HL-60 (cell line): Measurements from ENCODE around the gene TP53TG5.

ENCODE experiments used
- DNase-seq, 2 experiments: peaks; one replicate each; pipeline ENCODE4 v3.0.0-alpha.2; 2010 to 2020; ENCODE audit warnings: low read depth in 1 of 2, low spot score in 1 of 2
- H3K27ac ChIP-seq: fragments of 250-450 bp; sonication (Bioruptor Pico); replicated peaks from 2 replicates; pipeline ENCODE4 v1.5.1; 2020; ENCODE audit warnings: mild to moderate bottlenecking, moderate library complexity
- H3K27me3 ChIP-seq: fragments of 250-450 bp; sonication (Bioruptor Pico); 2 replicates; pipeline ENCODE4 v1.5.1; 2021; ENCODE audit warnings: mild to moderate bottlenecking, moderate library complexity; ENCODE audit not compliant: insufficient read depth, poor library complexity, severe bottlenecking
- H3K4me3 ChIP-seq: replicated peaks from 2 replicates; pipeline ENCODE4 v1.5.1; 2011; ENCODE audit warnings: mild to moderate bottlenecking, control low read depth, low read length; ENCODE audit not compliant: insufficient read depth
- CTCF ChIP-seq: IDR thresholded peaks from one replicate; pipeline ENCODE4 v1.5.1; 2011; ENCODE audit warnings: low read length, control low read depth, inconsistent platforms; ENCODE audit not compliant: insufficient read depth
- GABPA ChIP-seq: IDR thresholded peaks from 2 replicates; pipeline ENCODE4 v1.6.1; 2012; ENCODE audit warnings: low read depth
- POLR2AphosphoS5 ChIP-seq: IDR thresholded peaks from 2 replicates; pipeline ENCODE4 v1.6.1; 2012; ENCODE audit warnings: low read depth
- SPI1 ChIP-seq: IDR thresholded peaks from 2 replicates; pipeline ENCODE4 v1.6.1; 2012; ENCODE audit warnings: low read depth, mild to moderate bottlenecking, borderline replicate concordance
- TF ChIP-seq, protein P1 (sequence below): IDR thresholded peaks from 2 replicates; pipeline ENCODE4 v1.6.1; 2012; ENCODE audit warnings: low read depth; ENCODE audit not compliant: insufficient replicate concordance

The TP53TG5 gene

GRCh38 chr20:45344168-45344860 is 33.8 kb downstream of the TP53TG5 start:
- H3K4me3 ChIP-seq, result no peak overlapping the region
- peaks cover 10% of the 10 kb centered on the region for H3K27me3 ChIP-seq
- no peak for TF ChIP-seq POLR2AphosphoS5
- TF ChIP-seq GABPA, result no peak
- TF ChIP-seq SPI1, result no peak
- peak in 1 of 2 experiments; percentile 30 for DNase-seq
- no peak overlapping the region for H3K27ac ChIP-seq

GRCh38 chr20:45343532-45344167 is 34.5 kb downstream of the TP53TG5 start:
- Histone ChIP-seq H3K4me3 (no peak overlapping the region), H3K27me3 (peaks cover 7% of the 10 kb centered on the region), H3K27ac (no peak overlapping the region)
- TF ChIP-seq CTCF, result no peak
- DNase-seq, result no peak

- no peak for DNase-seq
These were observed 35.1 kb downstream of the TP53TG5 start for GRCh38 chr20:45342855-45343531.

GRCh38 chr20:45341939-45342854 is 35.9 kb downstream of the TP53TG5 start:
- Histone ChIP-seq H3K27ac (no peak overlapping the region), H3K4me3 (no peak overlapping the region), H3K27me3 (peaks cover 3% of the 10 kb centered on the region)
- DNase-seq, result no peak
- TF ChIP-seq, protein P1, sequence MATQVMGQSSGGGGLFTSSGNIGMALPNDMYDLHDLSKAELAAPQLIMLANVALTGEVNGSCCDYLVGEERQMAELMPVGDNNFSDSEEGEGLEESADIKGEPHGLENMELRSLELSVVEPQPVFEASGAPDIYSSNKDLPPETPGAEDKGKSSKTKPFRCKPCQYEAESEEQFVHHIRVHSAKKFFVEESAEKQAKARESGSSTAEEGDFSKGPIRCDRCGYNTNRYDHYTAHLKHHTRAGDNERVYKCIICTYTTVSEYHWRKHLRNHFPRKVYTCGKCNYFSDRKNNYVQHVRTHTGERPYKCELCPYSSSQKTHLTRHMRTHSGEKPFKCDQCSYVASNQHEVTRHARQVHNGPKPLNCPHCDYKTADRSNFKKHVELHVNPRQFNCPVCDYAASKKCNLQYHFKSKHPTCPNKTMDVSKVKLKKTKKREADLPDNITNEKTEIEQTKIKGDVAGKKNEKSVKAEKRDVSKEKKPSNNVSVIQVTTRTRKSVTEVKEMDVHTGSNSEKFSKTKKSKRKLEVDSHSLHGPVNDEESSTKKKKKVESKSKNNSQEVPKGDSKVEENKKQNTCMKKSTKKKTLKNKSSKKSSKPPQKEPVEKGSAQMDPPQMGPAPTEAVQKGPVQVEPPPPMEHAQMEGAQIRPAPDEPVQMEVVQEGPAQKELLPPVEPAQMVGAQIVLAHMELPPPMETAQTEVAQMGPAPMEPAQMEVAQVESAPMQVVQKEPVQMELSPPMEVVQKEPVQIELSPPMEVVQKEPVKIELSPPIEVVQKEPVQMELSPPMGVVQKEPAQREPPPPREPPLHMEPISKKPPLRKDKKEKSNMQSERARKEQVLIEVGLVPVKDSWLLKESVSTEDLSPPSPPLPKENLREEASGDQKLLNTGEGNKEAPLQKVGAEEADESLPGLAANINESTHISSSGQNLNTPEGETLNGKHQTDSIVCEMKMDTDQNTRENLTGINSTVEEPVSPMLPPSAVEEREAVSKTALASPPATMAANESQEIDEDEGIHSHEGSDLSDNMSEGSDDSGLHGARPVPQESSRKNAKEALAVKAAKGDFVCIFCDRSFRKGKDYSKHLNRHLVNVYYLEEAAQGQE, result no peak
- TF ChIP-seq SPI1, result no peak
- no peak for TF ChIP-seq GABPA
- no peak for TF ChIP-seq POLR2AphosphoS5
- no peak for TF ChIP-seq CTCF

More at GRCh38 chr20:45342855-45343531, 35.1 kb downstream of the TP53TG5 start:
- Histone ChIP-seq H3K27me3 (peaks cover 5% of the 10 kb centered on the region), H3K4me3 (no peak overlapping the region), H3K27ac (no peak overlapping the region)
- TF ChIP-seq POLR2AphosphoS5, result no peak
- TF ChIP-seq, protein P1, result no peak
